Right atrium auricular region (tissue), 2 donors: ENCODE data around the gene FBXO21. TPM values are rescaled to one million over a fixed set of nuclear protein-coding genes. Genes with fewer than 3 reads are reported as not detected.

Experiments
- DNase-seq: peaks from one replicate; pipeline ENCODE4 v3.0.0-alpha.2; 2019; ENCODE audit warnings: low spot score
- H3K27ac ChIP-seq, 2 donors: fragments of 200-600 bp; sonication (generic); 1 replicate in 1 of 2; 2 replicates in 1 of 2; pipeline ENCODE4 v1.5.1; 2016 to 2019
- H3K27me3 ChIP-seq, 2 donors: fragments of 200-600 bp; sonication (generic); one replicate each; pipeline versions ENCODE4 v1.5.1 to v1.6.0; 2017 to 2019
- H3K36me3 ChIP-seq: fragments of 200-600 bp; sonication (generic); one replicate; pipeline ENCODE4 v1.5.1; 2016
- H3K4me1 ChIP-seq, 2 donors: fragments of 200-600 bp; sonication (generic); one replicate each; pipeline versions ENCODE4 v1.5.1 to v1.6.0; 2017 to 2019
- H3K4me3 ChIP-seq, 2 donors: fragments of 200-600 bp; sonication (generic); 1 replicate in 1 of 2; 2 replicates in 1 of 2; pipeline ENCODE4 v1.5.1; 2017 to 2019; ENCODE audit warnings: mild to moderate bottlenecking in 1 of 2, moderate library complexity in 1 of 2
- H3K9me3 ChIP-seq, 2 donors: fragments of 200-600 bp; sonication (generic); one replicate each; pipeline ENCODE4 v1.5.1; 2019
- total RNA-seq, 2 donors: library from RNA; depleted of rRNA; stranded (reverse); fragments of >200 nt; gene quantifications; one replicate each; pipeline ENCODE4 v1.1.0, GENCODE V29; 2016
- TF ChIP-seq, protein P1 (sequence below), 2 donors: fragments of 200-600 bp; sonication (generic); IDR thresholded peaks; one replicate each; pipeline ENCODE4 v1.5.1; 2019; ENCODE audit warnings: antibody characterized with exemption in 2 of 2

FBXO21 gene
- total RNA-seq, 2 donors from 2014 or later: 43.5 to 77.9 TPM

GRCh38 chr12:117119592-117120198 lies 70.6 kb downstream of the FBXO21 start:
- no peak overlapping the region for H3K27ac ChIP-seq
- DNase-seq: no peak
- peaks cover 0 to 26% of the 10 kb centered on the region in 2 donors for H3K4me1 ChIP-seq
- H3K27me3 ChIP-seq: no peaks in the 10 kb centered on the region
- H3K36me3 ChIP-seq: no peaks in the 10 kb centered on the region
- no peak overlapping the region for H3K4me3 ChIP-seq
- H3K9me3 ChIP-seq: no peaks in the 10 kb centered on the region
- TF ChIP-seq, protein P1, sequence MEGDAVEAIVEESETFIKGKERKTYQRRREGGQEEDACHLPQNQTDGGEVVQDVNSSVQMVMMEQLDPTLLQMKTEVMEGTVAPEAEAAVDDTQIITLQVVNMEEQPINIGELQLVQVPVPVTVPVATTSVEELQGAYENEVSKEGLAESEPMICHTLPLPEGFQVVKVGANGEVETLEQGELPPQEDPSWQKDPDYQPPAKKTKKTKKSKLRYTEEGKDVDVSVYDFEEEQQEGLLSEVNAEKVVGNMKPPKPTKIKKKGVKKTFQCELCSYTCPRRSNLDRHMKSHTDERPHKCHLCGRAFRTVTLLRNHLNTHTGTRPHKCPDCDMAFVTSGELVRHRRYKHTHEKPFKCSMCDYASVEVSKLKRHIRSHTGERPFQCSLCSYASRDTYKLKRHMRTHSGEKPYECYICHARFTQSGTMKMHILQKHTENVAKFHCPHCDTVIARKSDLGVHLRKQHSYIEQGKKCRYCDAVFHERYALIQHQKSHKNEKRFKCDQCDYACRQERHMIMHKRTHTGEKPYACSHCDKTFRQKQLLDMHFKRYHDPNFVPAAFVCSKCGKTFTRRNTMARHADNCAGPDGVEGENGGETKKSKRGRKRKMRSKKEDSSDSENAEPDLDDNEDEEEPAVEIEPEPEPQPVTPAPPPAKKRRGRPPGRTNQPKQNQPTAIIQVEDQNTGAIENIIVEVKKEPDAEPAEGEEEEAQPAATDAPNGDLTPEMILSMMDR (IDR thresholded peaks at IDR 0.05): peak; percentile 40 to 79

DNA sequence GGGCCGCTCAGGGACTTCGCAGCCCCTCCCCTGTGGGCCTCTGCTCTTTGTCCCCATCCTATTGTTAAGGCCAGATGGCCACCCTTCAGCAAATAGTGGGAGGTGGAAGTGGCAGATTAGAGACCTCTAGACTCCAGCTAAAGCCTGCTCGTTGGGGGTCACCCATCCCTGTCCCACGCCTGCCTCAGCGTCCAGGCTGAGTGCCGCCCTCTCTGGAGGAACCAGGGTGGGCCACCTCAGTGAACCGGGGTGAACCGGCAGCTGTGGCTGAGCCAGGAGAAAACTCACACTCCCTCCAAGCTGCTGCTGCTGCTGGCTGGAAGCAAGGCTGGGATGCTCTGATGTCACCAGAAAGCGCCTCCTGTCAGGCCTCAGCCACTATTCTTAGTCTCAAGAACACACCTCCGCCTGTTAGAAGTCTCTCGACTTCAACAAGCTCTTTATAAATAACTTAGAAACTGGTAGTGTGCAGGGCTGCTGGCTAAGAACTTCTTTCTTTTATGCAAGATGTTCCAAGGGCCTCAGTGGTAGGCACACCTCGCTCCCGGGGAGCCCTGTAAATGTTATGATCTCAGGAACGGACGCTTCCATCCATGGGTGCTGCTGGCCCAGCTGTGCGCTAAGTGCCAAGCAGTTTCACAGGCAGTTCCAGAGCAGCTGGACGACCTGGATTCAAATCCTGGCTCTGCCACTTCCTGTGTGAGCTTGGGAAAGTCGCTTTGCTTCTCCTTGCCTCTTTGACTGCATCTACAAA lies 71.3 kb downstream of the FBXO21 start:
- Histone ChIP-seq H3K27me3 (no peaks in the 10 kb centered on the region), H3K27ac (peak overlapping the region; percentile 14 to 34), H3K4me3 (no peak overlapping the region), H3K9me3 (no peaks in the 10 kb centered on the region), H3K4me1 (peaks cover 0 to 26% of the 10 kb centered on the region in 2 donors), H3K36me3 (no peaks in the 10 kb centered on the region)
- DNase-seq: no peak
- TF ChIP-seq, protein P1 (IDR thresholded peaks at IDR 0.05): no peak

GRCh38 chr12:117114784-117115183 lies 75.5 kb downstream of the FBXO21 start:
- Histone ChIP-seq H3K4me1 (peaks cover 0 to 19% of the 10 kb centered on the region in 2 donors), H3K9me3 (no peaks in the 10 kb centered on the region), H3K27me3 (no peaks in the 10 kb centered on the region), H3K36me3 (no peaks in the 10 kb centered on the region), H3K27ac (no peak overlapping the region), H3K4me3 (no peak overlapping the region)
- no peak for DNase-seq
- TF ChIP-seq, protein P1 (IDR thresholded peaks at IDR 0.05): no peak

GRCh38 chr12:117113231-117113630 lies 77.0 kb downstream of the FBXO21 start:
- no peak for DNase-seq
- TF ChIP-seq, protein P1 (IDR thresholded peaks at IDR 0.05): no peak

GRCh38 chr12:117111821-117112595 lies 78.3 kb downstream of the FBXO21 start:
- Histone ChIP-seq H3K27me3 (no peaks in the 10 kb centered on the region), H3K36me3 (no peaks in the 10 kb centered on the region), H3K9me3 (no peaks in the 10 kb centered on the region), H3K27ac (no peak overlapping the region), H3K4me3 (no peak overlapping the region), H3K4me1 (no peaks in the 10 kb centered on the region)
- TF ChIP-seq, protein P1 (IDR thresholded peaks at IDR 0.05): no peak
- DNase-seq: no peak

More at GRCh38 chr12:117113231-117113630, 77.0 kb downstream of the FBXO21 start:
- no peak overlapping the region for H3K4me3 ChIP-seq
- H3K9me3 ChIP-seq: no peaks in the 10 kb centered on the region
- no peaks in the 10 kb centered on the region for H3K27me3 ChIP-seq
- H3K27ac ChIP-seq: no peak overlapping the region
- H3K4me1 ChIP-seq: peaks cover 0 to 4% of the 10 kb centered on the region in 2 donors
- no peaks in the 10 kb centered on the region for H3K36me3 ChIP-seq
